Activated CD4-positive, alpha-beta T cell treated with anti-CD3 and anti-CD28 coated beads, Interleukin-2, amount 10 ng/mL, durations not matched to agents 7 days and 5 days (primary cell): ENCODE measurements around the gene ELMO2. TPM values are rescaled to one million over a fixed set of nuclear protein-coding genes. Genes with fewer than 3 reads are reported as not detected.

Experiments used
- CTCF ChIA-PET: fragments of 350-600 bp; sonication (Branson Sonifier 250); formaldehyde crosslinking; loops from one replicate; lab custom pipeline; 2021; ENCODE audit warnings: antibody characterized with exemption; lab: Charles Lee
- POLR2A ChIA-PET: fragments of 350-600 bp; sonication (Branson Sonifier 250); formaldehyde crosslinking; loops from one replicate; lab custom pipeline; 2021; ENCODE audit warnings: antibody characterized with exemption; lab: Charles Lee
- DNase-seq: peaks from one replicate; pipeline ENCODE4 v3.0.0-alpha.2; 2020
- H3K27ac Mint-ChIP-seq: one replicate; pipeline ENCODE4 v1.8.0; 2021; ENCODE audit warnings: mild to moderate bottlenecking, moderate library complexity, mixed read lengths
- H3K27me3 Mint-ChIP-seq: one replicate; pipeline ENCODE4 v1.8.0; 2021; ENCODE audit warnings: mixed read lengths
- H3K36me3 Mint-ChIP-seq: one replicate; pipeline ENCODE4 v1.8.0; 2021; ENCODE audit warnings: low read depth, mixed read lengths
- H3K4me1 Mint-ChIP-seq: one replicate; pipeline ENCODE4 v1.8.0; 2021; ENCODE audit warnings: mixed read lengths
- H3K4me3 Mint-ChIP-seq: one replicate; pipeline ENCODE4 v1.8.0; 2021; ENCODE audit warnings: mild to moderate bottlenecking, moderate library complexity, mixed read lengths
- H3K9me3 Mint-ChIP-seq: one replicate; pipeline ENCODE4 v1.8.0; 2021; ENCODE audit warnings: mixed read lengths
- total RNA-seq, 2 experiments: library from RNA; stranded (reverse); gene quantifications; one replicate each; pipeline ENCODE4 v1.2.3, GENCODE V29; 2021

Gene ELMO2
- total RNA-seq, 2 experiments from 2014 or later, result 71.3 to 75.2 TPM

DNA sequence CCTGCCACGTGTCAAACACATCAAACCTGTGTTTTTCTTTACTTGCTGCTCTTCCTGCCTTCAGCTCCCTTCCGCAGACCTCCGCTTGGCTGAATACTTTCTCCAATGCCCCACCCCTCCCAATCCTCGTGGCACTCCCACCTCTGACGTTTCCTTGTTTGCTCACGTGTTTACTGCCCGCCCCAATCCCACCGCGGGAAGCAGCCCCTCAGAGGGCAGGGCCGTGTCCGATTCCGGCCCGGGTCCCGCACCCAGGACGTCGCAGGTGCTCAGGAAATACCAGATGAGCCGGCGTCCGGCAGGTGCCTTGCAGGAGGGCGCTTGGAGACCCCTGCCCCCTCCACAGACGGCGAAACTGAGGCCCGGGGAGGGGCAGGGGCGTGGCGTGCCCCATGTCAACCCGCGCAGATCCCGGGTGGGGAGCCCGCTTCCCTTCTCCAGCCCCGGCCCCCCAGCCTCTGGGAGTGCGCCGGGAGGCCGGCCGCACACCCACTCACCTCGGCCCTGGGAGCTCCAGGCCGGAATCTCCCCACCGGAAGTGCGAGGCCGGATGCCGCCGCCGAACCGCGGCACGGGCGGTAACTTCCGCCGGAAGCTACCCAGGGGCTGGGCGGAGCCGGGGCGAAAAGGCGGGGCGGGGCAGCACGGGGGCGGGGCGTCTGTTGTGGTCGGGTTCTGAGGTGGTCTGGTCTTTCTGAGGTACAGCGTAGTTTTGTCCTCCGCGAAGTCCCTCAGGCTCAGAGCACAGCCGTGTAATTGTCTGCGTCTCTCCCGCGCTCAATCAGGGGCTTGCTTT is 42.3 kb downstream of the ELMO2 start:
- Mint-ChIP-seq H3K36me3 (peaks cover 64% of the 10 kb centered on the region), H3K9me3 (no peaks in the 10 kb centered on the region), H3K27me3 (no peaks in the 10 kb centered on the region), H3K27ac (peak overlapping the region; percentile 93), H3K4me1 (peaks cover 76% of the 10 kb centered on the region), H3K4me3 (peak overlapping the region; percentile 89)
- CTCF ChIA-PET, result interaction anchor here (0.9 to 1.9 kb wide), 5 partner anchors 9 to 43 kb away, joined by 3 to 8 read pairs (median 5); no protein-coding TSS in a partner anchor
- peak; percentile 93 for DNase-seq
- POLR2A ChIA-PET, result interaction anchor here (0.6 to 1.4 kb wide), 3 partner anchors 37 to 381 kb away, joined by 3 read pairs; partner anchors contain the start of gene ELMO2

DNA sequence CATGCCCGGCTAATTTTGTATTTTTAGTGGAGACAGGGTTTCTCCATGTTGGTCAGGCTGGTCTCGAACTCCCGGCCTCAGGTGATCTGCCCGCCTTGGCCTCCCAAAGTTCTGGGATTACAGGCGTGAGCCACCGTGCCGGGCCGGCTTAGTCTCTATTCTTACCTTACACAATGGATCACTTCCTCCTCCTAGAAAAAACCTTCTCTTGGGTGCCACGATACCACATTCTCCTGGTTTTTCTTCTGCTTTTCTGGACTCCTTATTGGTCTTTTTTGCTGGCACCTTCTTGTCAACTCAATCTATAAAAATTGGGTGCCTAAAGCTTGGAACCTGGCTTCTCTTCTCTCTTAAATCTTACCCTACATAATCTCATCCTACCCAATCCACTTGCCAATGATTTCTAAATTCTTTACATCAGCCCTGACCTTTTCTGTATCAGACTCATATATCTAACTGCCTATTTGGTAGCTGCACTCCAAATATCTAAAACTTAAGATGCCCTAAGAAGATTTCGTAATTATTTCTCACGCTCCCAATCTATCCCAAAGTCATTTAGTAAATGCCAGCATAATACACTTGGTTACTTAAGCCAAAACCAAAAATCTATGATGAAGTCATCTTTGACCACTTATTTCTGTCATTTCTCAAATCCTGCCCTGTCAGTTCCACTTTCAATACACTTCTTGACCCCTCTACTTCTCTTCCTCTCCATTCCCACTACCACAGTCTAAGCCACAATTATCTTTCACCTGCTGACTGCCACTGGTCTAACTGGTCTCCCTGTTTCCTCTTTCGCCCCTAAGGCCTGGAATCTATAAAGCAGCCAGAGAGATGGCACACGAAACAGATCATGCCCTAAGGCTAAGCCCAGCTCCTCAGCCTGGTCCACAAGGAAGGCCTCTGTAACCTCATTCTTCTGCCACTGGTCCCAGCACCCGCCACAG is 43.2 kb downstream of the ELMO2 start:
- H3K27ac Mint-ChIP-seq, result peak overlapping the region; percentile 93
- no peaks in the 10 kb centered on the region for H3K9me3 Mint-ChIP-seq
- POLR2A ChIA-PET, result interaction anchor here (0.6 to 0.7 kb wide), 2 partner anchors 43 to 380 kb away, joined by 3 read pairs; partner anchors contain the start of gene ELMO2
- CTCF ChIA-PET, result interaction anchor here (1.1 kb wide), 2 partner anchors 31 to 44 kb away, joined by 3 read pairs; no protein-coding TSS in a partner anchor
- H3K4me3 Mint-ChIP-seq, result peak overlapping the region; percentile 89
- no peak for DNase-seq
- H3K27me3 Mint-ChIP-seq, result no peaks in the 10 kb centered on the region
- H3K36me3 Mint-ChIP-seq, result peaks cover 58% of the 10 kb centered on the region
- H3K4me1 Mint-ChIP-seq, result peaks cover 74% of the 10 kb centered on the region

DNA sequence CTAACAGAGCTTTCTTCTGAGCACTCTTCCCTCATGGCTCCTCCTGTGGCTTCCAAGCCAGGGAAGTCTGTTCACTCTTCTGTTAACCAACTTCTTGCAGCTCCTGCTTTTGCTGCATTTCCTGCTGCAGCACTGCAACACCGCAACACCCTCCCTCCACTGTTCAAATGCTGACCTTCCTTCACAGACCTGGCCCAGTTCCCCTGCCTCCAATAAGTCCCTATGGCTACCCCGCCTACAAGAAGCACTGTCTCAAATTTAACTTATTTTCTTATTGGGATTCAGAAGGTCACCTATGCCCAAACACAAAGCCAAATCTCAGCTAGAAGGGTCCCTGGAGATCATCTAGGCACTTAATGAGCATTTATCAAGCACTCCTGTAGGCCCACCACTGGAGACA is 44.6 kb downstream of the ELMO2 start:
- no peaks in the 10 kb centered on the region for H3K9me3 Mint-ChIP-seq
- no peak for DNase-seq
- peaks cover 49% of the 10 kb centered on the region for H3K36me3 Mint-ChIP-seq
- H3K27me3 Mint-ChIP-seq, result no peaks in the 10 kb centered on the region
- ChIA-PET CTCF (interaction anchor here (3.2 kb wide), 1 partner anchor 12 kb away, joined by 17 read pairs; no protein-coding TSS in a partner anchor), POLR2A (no interaction called here)
- H3K4me3 Mint-ChIP-seq, result peak overlapping the region; percentile 36
- H3K4me1 Mint-ChIP-seq, result peaks cover 75% of the 10 kb centered on the region
- H3K27ac Mint-ChIP-seq, result peak overlapping the region; percentile 80

DNA sequence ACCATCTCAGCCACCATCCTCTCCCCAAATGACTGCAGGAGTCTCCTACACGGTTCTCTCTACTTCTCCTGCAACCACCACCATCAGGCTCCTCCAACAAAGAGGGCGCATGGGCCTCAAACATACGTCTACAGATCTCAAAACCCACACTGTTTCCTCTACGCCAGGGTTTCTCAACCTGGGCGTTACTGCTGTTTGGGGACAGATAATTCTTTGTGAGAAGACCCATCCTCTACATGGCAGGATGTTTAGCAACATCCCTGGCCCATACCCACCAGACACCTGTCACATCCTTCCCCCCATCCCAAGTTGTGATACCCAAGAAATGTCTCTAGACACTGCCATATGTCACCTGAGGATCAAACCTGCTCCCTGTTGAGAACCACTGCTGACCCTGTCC is 45.0 kb downstream of the ELMO2 start:
- ChIA-PET CTCF (interaction anchor here (3.2 kb wide), 1 partner anchor 12 kb away, joined by 17 read pairs; no protein-coding TSS in a partner anchor), POLR2A (no interaction called here)
- Mint-ChIP-seq H3K4me1 (peaks cover 71% of the 10 kb centered on the region), H3K9me3 (no peaks in the 10 kb centered on the region), H3K36me3 (peaks cover 45% of the 10 kb centered on the region), H3K27ac (peak overlapping the region; percentile 80), H3K4me3 (peak overlapping the region; percentile 36), H3K27me3 (no peaks in the 10 kb centered on the region)
- DNase-seq, result peak; percentile 31

DNA sequence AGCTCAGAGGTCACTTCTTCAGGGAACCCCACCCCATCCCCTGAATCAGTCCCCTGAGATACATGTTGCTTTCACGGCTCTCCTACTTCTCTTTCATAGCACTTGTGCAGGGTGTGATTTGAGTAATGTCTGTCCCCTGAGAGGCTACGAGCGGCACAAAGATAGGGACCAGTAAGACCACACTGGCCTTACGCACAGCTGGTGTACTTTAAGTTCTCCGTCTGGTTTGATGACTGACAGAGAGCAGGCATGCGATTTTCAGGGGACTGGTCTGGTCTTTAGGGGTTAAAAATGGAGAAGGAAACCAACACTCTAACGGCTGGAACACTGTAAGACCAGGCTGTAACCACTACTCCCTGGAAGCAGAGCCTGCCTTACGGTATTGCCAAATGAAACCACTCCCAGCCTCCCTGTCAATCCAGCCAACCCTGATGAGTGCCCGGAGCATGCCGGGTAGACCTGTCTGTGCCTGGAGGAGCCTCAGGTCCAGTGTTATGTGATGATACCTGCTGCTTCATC is 47.1 kb downstream of the ELMO2 start:
- peak overlapping the region; percentile 56 for H3K27ac Mint-ChIP-seq
- DNase-seq, result no peak
- POLR2A ChIA-PET, result no interaction called here
- CTCF ChIA-PET, result interaction anchor here (2.3 to 3.2 kb wide), 2 partner anchors 10 kb away, joined by 10 to 17 read pairs; no protein-coding TSS in a partner anchor
- peaks cover 51% of the 10 kb centered on the region for H3K4me1 Mint-ChIP-seq
- no peaks in the 10 kb centered on the region for H3K9me3 Mint-ChIP-seq
- no peak overlapping the region for H3K4me3 Mint-ChIP-seq
- peaks cover 34% of the 10 kb centered on the region for H3K36me3 Mint-ChIP-seq
- no peaks in the 10 kb centered on the region for H3K27me3 Mint-ChIP-seq

DNA sequence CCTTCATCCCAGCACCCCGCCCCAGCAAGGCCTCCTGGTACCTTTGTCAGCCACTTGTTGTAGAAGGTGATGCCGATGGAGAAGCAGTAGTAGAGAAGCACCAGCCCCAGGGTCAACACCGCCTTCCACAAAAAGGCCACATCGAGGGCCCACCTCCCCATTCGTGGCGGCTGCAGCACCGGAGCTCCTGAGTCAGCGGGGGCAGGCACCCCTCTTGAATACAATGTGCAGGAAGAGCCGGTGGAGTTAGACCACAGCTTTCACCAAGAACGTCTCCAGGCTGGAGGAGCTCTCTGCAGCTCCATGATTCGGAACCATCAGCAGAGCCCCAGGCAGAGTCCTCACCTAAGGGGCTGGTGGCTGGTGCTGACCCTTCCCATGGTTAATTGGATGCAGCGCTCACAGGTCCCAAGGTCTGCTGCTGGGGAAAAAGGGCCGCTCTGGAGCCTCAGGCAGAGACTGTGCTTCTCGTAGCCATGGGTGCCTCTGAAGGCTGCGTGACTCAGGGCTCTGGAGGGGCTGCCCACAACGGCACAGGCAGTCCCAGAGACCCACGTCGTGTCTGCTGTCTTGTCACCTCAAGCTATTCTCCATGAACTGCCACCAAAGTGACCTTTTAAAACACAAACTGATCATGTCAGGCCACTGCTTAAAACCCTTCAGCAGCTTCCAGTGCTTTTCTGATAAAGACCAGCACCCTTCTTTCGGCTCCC is 47.9 kb downstream of the ELMO2 start:
- Mint-ChIP-seq H3K4me1 (peaks cover 47% of the 10 kb centered on the region), H3K9me3 (no peaks in the 10 kb centered on the region), H3K36me3 (peaks cover 31% of the 10 kb centered on the region), H3K27me3 (no peaks in the 10 kb centered on the region), H3K27ac (no peak overlapping the region), H3K4me3 (no peak overlapping the region)
- ChIA-PET CTCF (interaction anchor here (1.0 to 2.3 kb wide), 4 partner anchors 9 to 175 kb away, joined by 3 to 10 read pairs (median 4); no protein-coding TSS in a partner anchor), POLR2A (no interaction called here)
- no peak for DNase-seq

DNA sequence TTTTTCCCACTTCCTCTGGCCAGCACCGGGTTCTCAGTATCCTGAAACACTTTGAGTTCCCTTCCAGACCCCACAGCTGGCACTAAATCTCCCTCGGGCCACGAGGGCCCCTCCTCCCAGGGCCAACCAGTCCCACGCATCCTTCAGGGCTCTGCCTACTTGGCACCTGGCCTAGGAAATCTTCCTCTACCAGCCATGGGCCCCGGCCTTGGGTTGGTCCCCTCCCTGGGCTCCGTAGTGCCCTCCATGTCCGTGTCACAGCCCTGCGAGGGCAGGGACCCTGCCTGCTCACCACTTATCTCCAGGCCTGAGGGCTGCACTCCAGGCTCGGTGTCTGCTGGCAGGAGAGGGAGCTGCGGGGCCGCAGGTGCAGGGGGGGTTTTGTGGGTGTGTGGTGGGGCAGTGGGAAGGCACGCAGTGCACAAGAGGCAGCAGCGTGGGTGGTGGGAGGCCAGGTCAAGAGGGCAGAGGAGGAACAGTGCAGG is 49.3 kb downstream of the ELMO2 start:
- Mint-ChIP-seq H3K27ac (peak overlapping the region; percentile 47), H3K4me3 (no peak overlapping the region), H3K9me3 (no peaks in the 10 kb centered on the region), H3K27me3 (no peaks in the 10 kb centered on the region), H3K36me3 (peaks cover 25% of the 10 kb centered on the region), H3K4me1 (peaks cover 34% of the 10 kb centered on the region)
- DNase-seq, result no peak
- ChIA-PET CTCF (interaction anchor here (0.9 to 2.3 kb wide), 5 partner anchors 8 to 358 kb away, joined by 3 to 10 read pairs (median 3); no protein-coding TSS in a partner anchor), POLR2A (no interaction called here)

DNA sequence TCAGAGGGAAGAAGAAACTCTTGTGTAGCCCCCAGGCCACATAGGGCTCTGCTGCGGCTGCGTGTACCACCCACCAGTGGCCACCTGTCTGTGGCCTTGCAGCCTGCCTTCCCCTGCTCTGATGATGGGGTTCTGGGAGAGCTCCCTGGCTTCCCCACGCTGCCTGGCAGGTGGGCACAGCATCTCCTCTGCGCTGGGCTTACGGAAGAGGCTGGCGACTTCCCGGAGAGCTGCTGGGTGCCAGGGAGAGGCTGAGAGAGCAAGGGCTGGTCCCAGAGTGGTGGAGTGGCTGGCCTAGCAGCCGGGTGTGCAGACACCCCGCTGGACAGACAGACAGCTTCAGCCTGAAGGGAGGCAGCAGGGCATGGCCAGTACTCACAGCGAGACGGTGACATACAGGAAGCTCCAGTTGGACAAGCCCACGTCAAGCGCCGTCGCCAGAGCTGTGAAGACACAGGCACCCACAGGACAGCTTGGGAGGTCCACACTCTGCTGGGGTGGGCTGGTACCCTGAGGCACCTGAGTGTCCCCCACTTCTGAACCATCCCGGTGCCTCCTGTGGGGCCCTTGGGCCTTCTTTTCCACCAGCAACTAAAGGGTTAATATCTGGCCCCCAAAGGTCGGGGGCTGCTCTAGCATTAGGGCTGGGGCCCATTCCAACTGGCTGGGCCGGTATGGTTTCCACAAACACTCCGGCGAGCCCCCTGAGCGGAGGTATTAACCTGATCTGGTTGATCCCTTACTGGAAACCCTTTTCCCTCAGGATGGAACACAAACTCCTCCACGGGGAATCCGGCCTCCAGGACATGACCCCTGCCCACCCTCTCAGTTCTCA is 50.0 kb downstream of the ELMO2 start:
- no peak overlapping the region for H3K27ac Mint-ChIP-seq

DNA sequence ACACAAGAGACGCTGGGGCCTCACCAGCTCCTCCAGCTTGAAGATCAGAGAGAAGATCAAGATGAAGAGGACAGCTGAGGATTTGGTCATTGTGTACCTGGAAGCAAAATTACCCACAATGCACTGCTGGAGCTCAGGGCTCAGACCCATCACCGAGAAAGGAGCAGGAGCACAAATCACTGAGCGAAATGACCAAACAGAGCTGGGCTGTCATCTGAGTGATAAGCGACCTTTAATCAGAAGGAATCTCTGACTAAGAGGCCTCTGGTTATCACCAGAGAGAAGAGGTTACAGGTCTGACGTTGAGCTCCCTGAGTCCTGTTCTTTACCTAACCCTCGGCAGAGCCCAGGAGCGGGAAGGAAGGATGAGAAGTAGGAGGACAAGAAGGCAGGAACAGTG is 50.6 kb downstream of the ELMO2 start:
- H3K4me3 Mint-ChIP-seq, result no peak overlapping the region
- H3K36me3 Mint-ChIP-seq, result peaks cover 18% of the 10 kb centered on the region
- no peak for DNase-seq
- H3K27ac Mint-ChIP-seq, result peak overlapping the region; percentile 58
- no peaks in the 10 kb centered on the region for H3K27me3 Mint-ChIP-seq
- peaks cover 24% of the 10 kb centered on the region for H3K4me1 Mint-ChIP-seq
- POLR2A ChIA-PET, result interaction anchor here (0.6 kb wide), 1 partner anchor 15 kb away, joined by 5 read pairs; no protein-coding TSS in a partner anchor
- CTCF ChIA-PET, result interaction anchor here (0.7 to 1.1 kb wide), 5 partner anchors 10 to 356 kb away, joined by 3 to 4 read pairs (median 3); no protein-coding TSS in a partner anchor
- no peaks in the 10 kb centered on the region for H3K9me3 Mint-ChIP-seq

More for the DNA sequence above, 50.0 kb downstream of the ELMO2 start:
- Mint-ChIP-seq H3K4me1 (peaks cover 27% of the 10 kb centered on the region), H3K36me3 (peaks cover 23% of the 10 kb centered on the region), H3K4me3 (no peak overlapping the region), H3K27me3 (no peaks in the 10 kb centered on the region), H3K9me3 (no peaks in the 10 kb centered on the region)
- ChIA-PET POLR2A (interaction anchor here (0.6 kb wide), 1 partner anchor 16 kb away, joined by 5 read pairs; no protein-coding TSS in a partner anchor), CTCF (interaction anchor here (0.8 to 1.1 kb wide), 5 partner anchors 9 to 357 kb away, joined by 3 to 4 read pairs (median 3); no protein-coding TSS in a partner anchor)
- DNase-seq, result no peak

DNA sequence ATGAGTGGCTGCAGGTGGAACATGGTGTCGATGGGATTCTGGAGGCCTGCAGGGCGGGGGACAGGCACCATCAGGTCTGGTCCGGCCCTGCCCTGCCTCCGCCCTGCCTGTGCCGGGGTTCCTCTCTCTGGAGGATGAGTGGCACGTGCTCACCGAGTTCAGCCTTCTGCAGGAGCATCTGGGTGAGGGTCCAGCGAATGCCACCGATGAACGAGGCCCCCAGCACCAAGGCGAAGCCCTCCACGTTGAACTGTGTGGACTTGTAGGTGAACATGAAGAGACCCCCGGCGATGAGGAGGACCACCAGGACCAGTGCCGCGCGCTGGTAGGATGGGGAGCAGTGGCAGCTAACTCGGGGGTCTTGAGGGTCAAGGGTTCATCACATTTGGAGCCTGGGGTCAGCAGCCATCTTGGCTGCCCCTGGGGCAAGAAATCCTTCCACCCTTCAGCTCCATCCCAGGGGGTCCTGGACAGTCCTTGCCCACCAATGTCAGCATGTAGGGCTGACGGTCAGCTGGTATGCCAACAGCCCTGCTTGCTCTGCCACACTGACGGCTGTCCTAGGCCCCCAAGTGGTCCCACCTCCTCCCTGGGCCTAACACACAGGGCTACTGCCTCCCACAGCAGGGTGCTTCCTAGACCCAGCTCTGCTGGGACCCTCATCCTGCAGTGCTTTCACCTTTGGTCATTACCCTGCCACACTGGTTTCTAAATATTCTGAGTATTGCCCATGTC is 51.3 kb downstream of the ELMO2 start:
- H3K27me3 Mint-ChIP-seq, result no peaks in the 10 kb centered on the region
- H3K36me3 Mint-ChIP-seq, result peaks cover 18% of the 10 kb centered on the region
- DNase-seq, result no peak
- ChIA-PET CTCF (interaction anchor here (0.6 to 1.1 kb wide), 3 partner anchors 10 to 515 kb away, joined by 3 to 4 read pairs (median 4); no protein-coding TSS in a partner anchor), POLR2A (no interaction called here)
- H3K4me3 Mint-ChIP-seq, result no peak overlapping the region
- H3K9me3 Mint-ChIP-seq, result no peaks in the 10 kb centered on the region
- H3K27ac Mint-ChIP-seq, result peak overlapping the region; percentile 58
- peaks cover 28% of the 10 kb centered on the region for H3K4me1 Mint-ChIP-seq
